NCI-H2029 (cell line): ENCODE measurements around the gene ANKRD40.
"Not testable (repeated sequence)": the region's sequence is repeated elsewhere in the genome, so short reads cannot be mapped to it uniquely, and the experiment has no call there.

ENCODE experiments used
- DNase-seq: peaks from one replicate; lab custom pipeline; 2025; lab: John Stamatoyannopoulos, UW

ANKRD40 gene

GRCh38 chr17:50707289-50708049 is at the start of gene ANKRD40:
Gene ANKRD40 (minus strand): TSS chr17:50707914. CDS start chr17:50707654, 260 bp downstream.
- peak; percentile 81 for DNase-seq

- DNase-seq: no peak
These were observed 46.8 kb upstream of the ANKRD40 start for GRCh38 chr17:50754521-50754920.

GRCh38 chr17:50749245-50749644 is 41.5 kb upstream of the ANKRD40 start:
- DNase-seq: no peak

GRCh38 chr17:50745631-50746030 is 37.9 kb upstream of the ANKRD40 start:
- no peak for DNase-seq

GRCh38 chr17:50739098-50739497 is 31.4 kb upstream of the ANKRD40 start:
- DNase-seq: no peak

GRCh38 chr17:50737118-50737698 is 29.5 kb upstream of the ANKRD40 start:
- no peak for DNase-seq

- no peak for DNase-seq
These were observed 27.6 kb upstream of the ANKRD40 start for GRCh38 chr17:50735287-50735686.

GRCh38 chr17:50731575-50732460 is 24.1 kb upstream of the ANKRD40 start:
- DNase-seq: no peak

- DNase-seq: no peak
These were observed 21.4 kb upstream of the ANKRD40 start for GRCh38 chr17:50728881-50729765.

GRCh38 chr17:50728112-50728429 is 20.4 kb upstream of the ANKRD40 start:
- no peak for DNase-seq

- no peak for DNase-seq
These were observed 18.3 kb upstream of the ANKRD40 start for GRCh38 chr17:50725769-50726655.

GRCh38 chr17:50724622-50725021 is 16.9 kb upstream of the ANKRD40 start:
- DNase-seq: not testable (repeated sequence)

- DNase-seq: no peak
These were observed 15.0 kb upstream of the ANKRD40 start for GRCh38 chr17:50722746-50723145.

GRCh38 chr17:50721194-50722010 is 13.7 kb upstream of the ANKRD40 start:
- no peak for DNase-seq

GRCh38 chr17:50719924-50720794 is 12.4 kb upstream of the ANKRD40 start:
- DNase-seq: no peak

GRCh38 chr17:50719144-50719923 is 11.6 kb upstream of the ANKRD40 start, which contains the start of gene LUC7L3:
Gene LUC7L3 (plus strand): TSS chr17:50719603. CDS start chr17:50719733, 130 bp downstream.
- DNase-seq: peak; percentile 90

GRCh38 chr17:50715471-50715870 is 7.8 kb upstream of the ANKRD40 start:
- no peak for DNase-seq

- no peak for DNase-seq
These were observed 4.9 kb upstream of the ANKRD40 start for GRCh38 chr17:50712641-50713040.
